Keratinocyte (primary cell): Measurements from ENCODE around the gene DENND1A. TPM values are rescaled to one million over a fixed set of nuclear protein-coding genes. Genes with fewer than 3 reads are reported as not detected.
"Not testable (repeated sequence)": the region's sequence is repeated elsewhere in the genome, so short reads cannot be mapped to it uniquely, and the experiment has no call there.

Experiments used
- DNase-seq: peaks from one replicate; pipeline ENCODE4 v3.0.0-alpha.2; 2011; ENCODE audit warnings: low read depth, missing footprints, low spot score
- FAIRE-seq: peaks from 2 replicates; lab custom pipeline; 2011; peaks lifted over from hg19 to GRCh38; lab: Jason Lieb, UNC
- H2AFZ ChIP-seq: 2 replicates; pipeline ENCODE4 v1.6.0; 2012; ENCODE audit warnings: low read length, control low read depth, inconsistent platforms; ENCODE audit not compliant: control insufficient read depth
- H3K27ac ChIP-seq: 2 replicates; pipeline ENCODE4 v1.5.1; 2011; ENCODE audit warnings: low read length; ENCODE audit not compliant: control insufficient read depth, insufficient read depth
- H3K27me3 ChIP-seq: 3 replicates; pipeline ENCODE4 v1.6.0; 2011; ENCODE audit warnings: low read length; ENCODE audit not compliant: control insufficient read depth, insufficient read depth; ENCODE audit errors: extremely low read depth
- H3K36me3 ChIP-seq, 2 experiments: 2 replicates in 1 of 2; 3 replicates in 1 of 2; pipeline ENCODE4 v1.5.1; 2011; ENCODE audit warnings: low read length in 2 of 2, mild to moderate bottlenecking in 1 of 2; ENCODE audit not compliant: control insufficient read depth in 2 of 2, insufficient read depth in 2 of 2; ENCODE audit errors: extremely low read depth in 1 of 2
- H3K4me1 ChIP-seq: 3 replicates; pipeline ENCODE4 v1.5.1; 2011; ENCODE audit warnings: low read length; ENCODE audit not compliant: control insufficient read depth, insufficient read depth; ENCODE audit errors: extremely low read depth
- H3K4me2 ChIP-seq: 3 replicates; pipeline ENCODE4 v1.6.0; 2011; ENCODE audit warnings: low read depth, low read length; ENCODE audit not compliant: control insufficient read depth, insufficient read depth; ENCODE audit errors: extremely low read depth
- H3K4me3 ChIP-seq, 3 experiments: fragments of 200-600 bp in 1 of 3; sonication (generic) in 1 of 3; 2 replicates in 2 of 3; 3 replicates in 1 of 3; pipeline ENCODE4 v1.5.1; 2011 to 2016; ENCODE audit warnings: low read length in 3 of 3, mild to moderate bottlenecking in 3 of 3, control low read depth in 2 of 3, inconsistent platforms in 1 of 3, low read depth in 1 of 3, mixed read lengths in 1 of 3, mixed run types in 1 of 3, moderate library complexity in 1 of 3; ENCODE audit not compliant: control insufficient read depth in 2 of 3, insufficient read depth in 2 of 3; ENCODE audit errors: extremely low read depth in 1 of 3
- H3K79me2 ChIP-seq: 2 replicates; pipeline ENCODE4 v1.6.0; 2012; ENCODE audit warnings: low read length; ENCODE audit not compliant: control insufficient read depth, insufficient read depth
- H3K9ac ChIP-seq: 3 replicates; pipeline ENCODE4 v1.6.0; 2011; ENCODE audit warnings: low read length; ENCODE audit not compliant: control insufficient read depth, insufficient read depth; ENCODE audit errors: extremely low read depth
- H3K9me1 ChIP-seq: 3 replicates; pipeline ENCODE4 v1.6.0; 2011; ENCODE audit warnings: low read length; ENCODE audit not compliant: control insufficient read depth, insufficient read depth; ENCODE audit errors: extremely low read depth
- H3K9me3 ChIP-seq: 2 replicates; pipeline ENCODE4 v1.5.1; 2012; ENCODE audit warnings: low read depth, low read length; ENCODE audit not compliant: control insufficient read depth
- H4K20me1 ChIP-seq: 3 replicates; pipeline ENCODE4 v1.6.0; 2011; ENCODE audit warnings: low read length; ENCODE audit not compliant: control insufficient read depth, insufficient read depth; ENCODE audit errors: extremely low read depth
- EZH2 ChIP-seq: IDR thresholded peaks from one replicate; pipeline ENCODE4 v1.6.1; 2012; ENCODE audit warnings: inconsistent platforms, mild to moderate bottlenecking, low read length, moderate library complexity
- dilution Hi-C: fragments of 300-500 bp; cut with MboI; formaldehyde crosslinking; loops from one replicate; pipeline ENCODE4 v1.7.0; 2020; ENCODE audit warnings: low sequenced_read_pairs; ENCODE audit not compliant: extremely low pct_ligation_motif_present
- polyA plus RNA-seq, 5 experiments: library from polyadenylated mRNA; depleted of rRNA in 3 of 5; stranded (reverse) in 3 of 5; stranded (forward) in 1 of 5; unstranded in 1 of 5; fragments of >200 nt; gene quantifications; 1 replicate in 1 of 5; 2 replicates in 3 of 5; 3 replicates in 1 of 5; pipeline versions ENCODE4 v1.2.1 to v1.2.3, GENCODE V29; 2011 to 2012; ENCODE audit warnings: missing spikeins in 2 of 5, low read depth in 1 of 5, low replicate concordance in 1 of 5
- TF ChIP-seq, protein P1 (sequence below), 3 experiments: IDR thresholded peaks in 1 of 3; conservative IDR thresholded peaks in 1 of 3; optimal IDR thresholded peaks in 1 of 3; 2 replicates in 2 of 3; 3 replicates in 1 of 3; pipeline versions ENCODE3 to v1.5.1; 2011; ENCODE audit warnings: low read length in 3 of 3, mild to moderate bottlenecking in 3 of 3, moderate library complexity in 2 of 3, control low read depth in 1 of 3, inconsistent platforms in 1 of 3; ENCODE audit not compliant: insufficient read depth in 2 of 3; ENCODE audit errors: extremely low read depth in 1 of 3

The DENND1A gene
- polyA plus RNA-seq, 1 donor (not counting 4 experiments of a cell fraction or from before 2014, with no cell fraction given), result 13.0 TPM

DNA sequence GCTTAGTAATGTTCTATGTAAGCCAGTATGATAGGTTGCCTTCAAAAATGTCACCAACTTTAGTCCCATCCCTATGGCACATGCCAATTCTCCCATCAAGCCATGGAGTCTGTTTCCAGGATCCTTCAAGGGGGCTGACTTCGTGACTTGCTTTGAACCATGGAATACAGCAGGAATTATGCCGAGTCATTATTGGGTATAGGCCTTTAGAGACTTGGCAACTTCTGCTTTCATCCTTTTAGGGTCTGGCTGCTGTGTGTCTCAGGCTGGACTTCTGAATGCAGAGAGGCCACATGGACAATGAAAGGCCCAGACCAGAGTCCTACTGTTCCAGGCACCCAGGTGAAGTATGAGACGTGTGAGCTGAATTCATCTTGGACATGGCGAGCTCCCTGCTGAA lies 109.8 kb downstream of the DENND1A start:
- no peak overlapping the region for H3K27ac ChIP-seq
- FAIRE-seq, result no peak
- H3K4me1 ChIP-seq, result no peaks in the 10 kb centered on the region
- no peak overlapping the region for H3K9ac ChIP-seq
- no peaks in the 10 kb centered on the region for H3K27me3 ChIP-seq
- DNase-seq, result no peak
- H3K9me3 ChIP-seq, result no peaks in the 10 kb centered on the region
- TF ChIP-seq, protein P1, sequence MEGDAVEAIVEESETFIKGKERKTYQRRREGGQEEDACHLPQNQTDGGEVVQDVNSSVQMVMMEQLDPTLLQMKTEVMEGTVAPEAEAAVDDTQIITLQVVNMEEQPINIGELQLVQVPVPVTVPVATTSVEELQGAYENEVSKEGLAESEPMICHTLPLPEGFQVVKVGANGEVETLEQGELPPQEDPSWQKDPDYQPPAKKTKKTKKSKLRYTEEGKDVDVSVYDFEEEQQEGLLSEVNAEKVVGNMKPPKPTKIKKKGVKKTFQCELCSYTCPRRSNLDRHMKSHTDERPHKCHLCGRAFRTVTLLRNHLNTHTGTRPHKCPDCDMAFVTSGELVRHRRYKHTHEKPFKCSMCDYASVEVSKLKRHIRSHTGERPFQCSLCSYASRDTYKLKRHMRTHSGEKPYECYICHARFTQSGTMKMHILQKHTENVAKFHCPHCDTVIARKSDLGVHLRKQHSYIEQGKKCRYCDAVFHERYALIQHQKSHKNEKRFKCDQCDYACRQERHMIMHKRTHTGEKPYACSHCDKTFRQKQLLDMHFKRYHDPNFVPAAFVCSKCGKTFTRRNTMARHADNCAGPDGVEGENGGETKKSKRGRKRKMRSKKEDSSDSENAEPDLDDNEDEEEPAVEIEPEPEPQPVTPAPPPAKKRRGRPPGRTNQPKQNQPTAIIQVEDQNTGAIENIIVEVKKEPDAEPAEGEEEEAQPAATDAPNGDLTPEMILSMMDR (optimal IDR thresholded peaks at IDR 0.05 in 1 of 3, IDR thresholded peaks at IDR 0.05 in 1 of 3, conservative IDR thresholded peaks at IDR 0.05 in 1 of 3; ENCODE audit: extremely low read depth in 1 of 3, insufficient read depth in 2 of 3, low read length in 3 of 3), result no peak
- no peak for TF ChIP-seq EZH2
- no peaks in the 10 kb centered on the region for H3K79me2 ChIP-seq
- H3K9me1 ChIP-seq, result no peaks in the 10 kb centered on the region
- no peaks in the 10 kb centered on the region for H3K36me3 ChIP-seq
- no peaks in the 10 kb centered on the region for H4K20me1 ChIP-seq
- no peak overlapping the region for H2AFZ ChIP-seq
- no peak overlapping the region for H3K4me2 ChIP-seq
- dilution Hi-C loops, result no loop called here
- H3K4me3 ChIP-seq, result no peak overlapping the region

- no peak for TF ChIP-seq EZH2
- TF ChIP-seq, protein P1 (optimal IDR thresholded peaks at IDR 0.05 in 1 of 3, IDR thresholded peaks at IDR 0.05 in 1 of 3, conservative IDR thresholded peaks at IDR 0.05 in 1 of 3; ENCODE audit: extremely low read depth in 1 of 3, insufficient read depth in 2 of 3, low read length in 3 of 3), result no peak
- Histone ChIP-seq H3K79me2 (no peaks in the 10 kb centered on the region), H2AFZ (no peak overlapping the region), H3K36me3 (no peaks in the 10 kb centered on the region), H3K4me1 (no peaks in the 10 kb centered on the region), H3K9ac (no peak overlapping the region), H3K27me3 (no peaks in the 10 kb centered on the region), H3K9me1 (no peaks in the 10 kb centered on the region), H3K27ac (no peak overlapping the region), H3K9me3 (no peaks in the 10 kb centered on the region), H4K20me1 (no peaks in the 10 kb centered on the region), H3K4me3 (no peak overlapping the region), H3K4me2 (no peak overlapping the region)
- FAIRE-seq, result no peak
- dilution Hi-C loops, result no loop called here
- no peak for DNase-seq
Measured at GRCh38 chr9:123816817-123817472, 113.0 kb downstream of the DENND1A start.

DNA sequence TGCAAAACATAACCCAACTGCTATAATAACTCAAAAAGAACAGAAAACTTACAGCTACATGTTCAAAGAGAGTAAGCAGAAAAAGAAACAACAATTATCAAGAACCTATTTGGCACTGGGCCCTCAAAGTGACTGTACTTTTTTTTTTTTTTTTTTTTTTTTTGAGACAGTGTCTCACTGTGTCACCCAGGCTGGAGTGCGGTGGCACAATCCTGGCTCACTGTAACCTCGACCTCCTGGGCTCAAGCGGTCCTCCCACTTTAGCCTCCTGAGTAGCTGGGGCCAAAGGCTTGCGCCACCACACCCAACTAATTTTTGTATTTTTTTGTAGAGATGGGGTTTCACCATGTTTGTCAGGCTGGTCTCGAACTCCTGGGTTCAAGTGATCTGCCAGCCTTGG lies 114.1 kb downstream of the DENND1A start:
- FAIRE-seq, H3K9me1 ChIP-seq, H3K27me3 ChIP-seq, H3K36me3 ChIP-seq, H3K9me3 ChIP-seq, H3K4me1 ChIP-seq, H2AFZ ChIP-seq, DNase-seq, H3K9ac ChIP-seq, H3K4me3 ChIP-seq, H3K4me2 ChIP-seq, H4K20me1 ChIP-seq, dilution Hi-C loops, H3K79me2 ChIP-seq, H3K27ac ChIP-seq: not testable (repeated sequence)
